Cardiac muscle cell (in vitro differentiated cells and primary cell): ENCODE results near the gene SMO. TPM values are rescaled to one million over a fixed set of nuclear protein-coding genes. Genes with fewer than 3 reads are reported as not detected.

Source experiments
- DNase-seq, 2 donors: peaks; one replicate each; pipeline versions ENCODE4 v3.0.0 to v3.0.0-alpha.2; 2010 to 2017; ENCODE audit warnings: low read depth in 1 of 2, low spot score in 1 of 2
- H3K27ac ChIP-seq: fragments of 200-600 bp; sonication (generic); 2 replicates; pipeline ENCODE4 v1.5.1; 2016
- H3K27me3 ChIP-seq: fragments of 200-600 bp; sonication (generic); 2 replicates; pipeline ENCODE4 v1.6.0; 2016; ENCODE audit warnings: control low read depth
- H3K36me3 ChIP-seq: fragments of 200-600 bp; sonication (generic); 2 replicates; pipeline ENCODE4 v1.5.1; 2016; ENCODE audit warnings: control low read depth
- H3K4me1 ChIP-seq: fragments of 200-600 bp; sonication (generic); 2 replicates; pipeline ENCODE4 v1.8.1; 2017; ENCODE audit warnings: low read depth, mild to moderate bottlenecking, mixed run types
- H3K4me3 ChIP-seq: fragments of 200-600 bp; sonication (generic); 2 replicates; pipeline ENCODE4 v1.5.1; 2016; ENCODE audit warnings: mild to moderate bottlenecking
- H3K9me3 ChIP-seq: fragments of 200-600 bp; sonication (generic); 2 replicates; pipeline ENCODE4 v1.5.1; 2017; ENCODE audit warnings: low read depth, mild to moderate bottlenecking, control low read depth
- polyA plus RNA-seq: library from polyadenylated mRNA; unstranded; fragments of >200 nt; fragmentation: Nextera tagmentation; extraction: Ambion mirVana; gene quantifications from 2 replicates; pipeline ENCODE4 v1.2.1, GENCODE V29; 2016
- total RNA-seq: library from RNA; depleted of rRNA; stranded (reverse); fragments of >200 nt; gene quantifications from 2 replicates; pipeline ENCODE4 v1.2.3, GENCODE V29; 2016
- TF ChIP-seq, protein P1 (sequence below): IDR thresholded peaks from 2 replicates; pipeline ENCODE4 v1.5.1; 2012; ENCODE audit warnings: low read depth, mild to moderate bottlenecking, low read length

The SMO gene
- total and polyA plus RNA-seq, 2 experiments from 2014 or later = 35.0 to 82.9 TPM

DNA sequence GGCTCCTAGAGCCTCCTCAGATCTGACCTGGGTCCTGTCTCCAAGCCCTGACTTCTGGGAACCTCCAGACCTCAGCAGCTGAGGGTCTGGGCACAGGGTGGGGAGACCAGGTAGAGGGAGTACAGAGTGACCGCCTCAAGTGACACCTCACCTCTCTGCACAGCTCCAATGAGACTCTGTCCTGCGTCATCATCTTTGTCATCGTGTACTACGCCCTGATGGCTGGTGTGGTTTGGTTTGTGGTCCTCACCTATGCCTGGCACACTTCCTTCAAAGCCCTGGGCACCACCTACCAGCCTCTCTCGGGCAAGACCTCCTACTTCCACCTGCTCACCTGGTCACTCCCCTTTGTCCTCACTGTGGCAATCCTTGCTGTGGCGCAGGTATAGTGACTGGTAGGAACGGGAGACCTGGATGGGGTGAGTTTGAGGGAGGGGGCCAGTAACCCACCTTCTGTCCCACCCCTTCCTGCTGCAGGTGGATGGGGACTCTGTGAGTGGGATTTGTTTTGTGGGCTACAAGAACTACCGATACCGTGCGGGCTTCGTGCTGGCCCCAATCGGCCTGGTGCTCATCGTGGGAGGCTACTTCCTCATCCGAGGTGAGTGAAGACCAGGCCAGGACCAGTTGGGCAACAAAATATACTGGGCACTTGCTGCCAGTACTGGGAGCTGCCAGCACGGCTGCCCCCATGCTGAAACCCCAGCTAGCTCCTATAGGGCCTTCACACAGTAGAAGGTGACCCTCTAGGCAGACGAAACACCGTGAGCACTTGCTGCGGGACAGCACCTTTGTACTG, 17.8 kb downstream of the SMO start:
- TF ChIP-seq, protein P1, sequence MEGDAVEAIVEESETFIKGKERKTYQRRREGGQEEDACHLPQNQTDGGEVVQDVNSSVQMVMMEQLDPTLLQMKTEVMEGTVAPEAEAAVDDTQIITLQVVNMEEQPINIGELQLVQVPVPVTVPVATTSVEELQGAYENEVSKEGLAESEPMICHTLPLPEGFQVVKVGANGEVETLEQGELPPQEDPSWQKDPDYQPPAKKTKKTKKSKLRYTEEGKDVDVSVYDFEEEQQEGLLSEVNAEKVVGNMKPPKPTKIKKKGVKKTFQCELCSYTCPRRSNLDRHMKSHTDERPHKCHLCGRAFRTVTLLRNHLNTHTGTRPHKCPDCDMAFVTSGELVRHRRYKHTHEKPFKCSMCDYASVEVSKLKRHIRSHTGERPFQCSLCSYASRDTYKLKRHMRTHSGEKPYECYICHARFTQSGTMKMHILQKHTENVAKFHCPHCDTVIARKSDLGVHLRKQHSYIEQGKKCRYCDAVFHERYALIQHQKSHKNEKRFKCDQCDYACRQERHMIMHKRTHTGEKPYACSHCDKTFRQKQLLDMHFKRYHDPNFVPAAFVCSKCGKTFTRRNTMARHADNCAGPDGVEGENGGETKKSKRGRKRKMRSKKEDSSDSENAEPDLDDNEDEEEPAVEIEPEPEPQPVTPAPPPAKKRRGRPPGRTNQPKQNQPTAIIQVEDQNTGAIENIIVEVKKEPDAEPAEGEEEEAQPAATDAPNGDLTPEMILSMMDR = no peak
- H3K4me1 ChIP-seq = no peaks in the 10 kb centered on the region
- H3K9me3 ChIP-seq = no peaks in the 10 kb centered on the region
- no peak overlapping the region for H3K4me3 ChIP-seq
- no peak overlapping the region for H3K27ac ChIP-seq
- DNase-seq = no peak
- H3K36me3 ChIP-seq = peaks cover 35% of the 10 kb centered on the region
- no peaks in the 10 kb centered on the region for H3K27me3 ChIP-seq

- TF ChIP-seq, protein P1 = no peak
Measured at GRCh38 chr7:129208667-129209066, 20.2 kb downstream of the SMO start.

GRCh38 chr7:129209067-129209926, 20.9 kb downstream of the SMO start:
- TF ChIP-seq, protein P1 = no peak
- Histone ChIP-seq H3K27ac (peak overlapping the region; percentile 43), H3K36me3 (peaks cover 46% of the 10 kb centered on the region), H3K4me1 (no peaks in the 10 kb centered on the region), H3K4me3 (no peak overlapping the region), H3K27me3 (no peaks in the 10 kb centered on the region), H3K9me3 (no peaks in the 10 kb centered on the region)
- no peak for DNase-seq

More at GRCh38 chr7:129208667-129209066, 20.2 kb downstream of the SMO start:
- Histone ChIP-seq H3K27ac (no peak overlapping the region), H3K9me3 (no peaks in the 10 kb centered on the region), H3K4me3 (no peak overlapping the region), H3K27me3 (no peaks in the 10 kb centered on the region), H3K36me3 (peaks cover 46% of the 10 kb centered on the region), H3K4me1 (no peaks in the 10 kb centered on the region)
- DNase-seq = no peak

- Histone ChIP-seq H3K27me3 (no peaks in the 10 kb centered on the region), H3K36me3 (peaks cover 46% of the 10 kb centered on the region), H3K27ac (peak overlapping the region; percentile 43), H3K9me3 (no peaks in the 10 kb centered on the region), H3K4me3 (no peak overlapping the region), H3K4me1 (no peaks in the 10 kb centered on the region)
- peak; percentile 69 to 80 for DNase-seq
- TF ChIP-seq, protein P1 = peak; percentile 83
Measured at GRCh38 chr7:129210256-129210988, 22.0 kb downstream of the SMO start.

DNA sequence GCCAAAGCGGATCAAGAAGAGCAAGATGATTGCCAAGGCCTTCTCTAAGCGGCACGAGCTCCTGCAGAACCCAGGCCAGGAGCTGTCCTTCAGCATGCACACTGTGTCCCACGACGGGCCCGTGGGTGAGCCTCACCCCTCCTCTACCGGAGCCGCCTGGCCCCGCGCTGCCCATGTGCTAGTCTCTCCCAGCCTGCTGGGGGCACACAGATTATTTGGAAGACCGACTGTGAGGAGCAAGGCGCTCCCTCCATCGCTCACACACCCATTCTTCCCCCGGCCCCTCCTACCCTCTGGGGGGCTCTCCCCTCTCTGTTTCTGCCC, 22.5 kb downstream of the SMO start:
- no peak for DNase-seq
- TF ChIP-seq, protein P1 = no peak
- peaks cover 46% of the 10 kb centered on the region for H3K36me3 ChIP-seq

More for the DNA sequence above, 22.5 kb downstream of the SMO start:
- H3K9me3 ChIP-seq = no peaks in the 10 kb centered on the region
- H3K27ac ChIP-seq = no peak overlapping the region
- H3K27me3 ChIP-seq = no peaks in the 10 kb centered on the region
- H3K4me3 ChIP-seq = no peak overlapping the region
- no peaks in the 10 kb centered on the region for H3K4me1 ChIP-seq
